Activated T-cell treated with anti-CD3 and anti-CD28 coated beads for 4 hours (primary cell): ENCODE measurements around the gene ZBTB8B.
"Not testable (repeated sequence)": the region's sequence is repeated elsewhere in the genome, so short reads cannot be mapped to it uniquely, and the experiment has no call there.

Source experiments
- DNase-seq: peaks from one replicate; pipeline ENCODE4 v3.0.0-alpha.2; 2020

ZBTB8B gene

DNA sequence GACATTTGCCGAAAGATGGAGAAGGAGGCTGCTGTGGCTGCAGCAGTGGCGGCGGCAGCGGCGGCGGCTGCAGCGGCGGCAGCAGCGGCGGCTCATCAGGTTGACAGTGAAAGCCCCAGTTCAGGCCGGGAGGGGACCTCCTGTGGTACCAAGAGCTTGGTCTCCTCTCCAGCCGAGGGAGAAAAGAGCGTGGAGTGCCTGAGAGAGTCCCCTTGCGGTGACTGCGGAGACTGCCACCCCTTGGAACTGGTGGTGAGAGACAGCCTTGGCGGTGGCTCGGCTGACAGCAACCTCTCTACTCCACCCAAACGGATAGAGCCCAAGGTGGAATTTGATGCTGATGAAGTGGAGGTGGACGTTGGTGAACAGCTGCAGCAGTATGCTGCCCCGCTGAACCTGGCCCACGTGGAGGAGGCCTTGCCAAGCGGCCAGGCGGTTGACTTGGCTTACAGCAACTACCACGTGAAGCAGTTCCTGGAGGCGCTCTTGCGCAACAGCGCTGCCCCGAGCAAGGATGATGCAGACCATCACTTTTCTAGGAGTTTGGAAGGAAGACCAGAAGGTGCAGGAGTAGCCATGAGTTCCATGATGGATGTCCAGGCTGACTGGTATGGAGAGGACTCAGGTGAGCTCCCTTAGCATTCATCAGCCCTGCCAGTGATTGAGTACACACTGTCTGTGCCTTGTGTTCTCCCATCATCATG is 6.3 kb downstream of the ZBTB8B start:
- no peak for DNase-seq

DNA sequence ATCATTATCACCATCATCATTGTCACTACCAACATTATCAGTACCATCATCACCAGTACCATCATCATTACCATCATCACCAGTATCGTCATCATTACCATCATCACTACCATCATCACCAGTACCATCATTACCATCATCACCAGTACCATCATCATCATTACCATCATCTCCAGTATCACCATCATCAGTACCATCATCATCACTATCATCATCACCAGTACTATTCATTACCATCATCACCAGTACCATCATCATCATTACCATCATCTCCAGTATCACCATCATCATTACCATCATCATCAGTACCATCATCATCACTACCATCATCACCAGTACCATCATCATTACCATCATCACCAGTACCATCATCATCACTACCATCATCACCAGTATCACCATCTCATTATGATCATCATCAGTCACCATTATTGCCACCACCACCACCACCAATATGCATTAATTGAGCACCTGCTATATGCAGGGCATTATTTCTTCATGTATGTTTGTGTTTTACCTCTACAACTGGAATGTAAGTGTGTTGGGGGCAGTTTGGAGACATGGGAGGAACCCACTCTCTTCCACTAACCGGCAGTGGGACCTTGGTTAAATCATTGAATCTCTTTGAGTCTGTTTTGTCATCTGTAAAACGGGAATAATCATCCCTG is 7.0 kb downstream of the ZBTB8B start:
- no peak for DNase-seq

DNA sequence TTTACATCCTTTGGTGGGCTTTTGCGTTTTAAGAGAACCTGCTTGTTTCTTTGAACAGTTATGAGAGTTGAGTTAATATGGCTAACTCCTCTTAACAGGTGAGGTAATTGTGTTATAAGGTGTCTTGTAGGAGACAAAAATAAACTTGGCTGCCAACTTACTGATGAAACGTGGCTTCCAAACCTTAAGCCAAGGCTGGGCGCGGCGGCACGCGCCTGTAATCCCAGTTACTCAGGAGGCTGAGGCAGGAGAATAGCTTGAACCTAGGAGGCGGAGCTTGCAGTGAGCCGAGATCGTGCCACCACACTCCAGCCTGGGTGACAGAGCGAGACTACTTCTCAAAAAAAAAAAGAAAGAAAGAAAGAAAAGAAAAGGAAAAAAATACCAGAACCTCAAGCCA is 8.1 kb downstream of the ZBTB8B start:
- not testable (repeated sequence) for DNase-seq

- DNase-seq: no peak
Measured at GRCh38 chr1:32474954-32475353, 10.1 kb downstream of the ZBTB8B start.

DNA sequence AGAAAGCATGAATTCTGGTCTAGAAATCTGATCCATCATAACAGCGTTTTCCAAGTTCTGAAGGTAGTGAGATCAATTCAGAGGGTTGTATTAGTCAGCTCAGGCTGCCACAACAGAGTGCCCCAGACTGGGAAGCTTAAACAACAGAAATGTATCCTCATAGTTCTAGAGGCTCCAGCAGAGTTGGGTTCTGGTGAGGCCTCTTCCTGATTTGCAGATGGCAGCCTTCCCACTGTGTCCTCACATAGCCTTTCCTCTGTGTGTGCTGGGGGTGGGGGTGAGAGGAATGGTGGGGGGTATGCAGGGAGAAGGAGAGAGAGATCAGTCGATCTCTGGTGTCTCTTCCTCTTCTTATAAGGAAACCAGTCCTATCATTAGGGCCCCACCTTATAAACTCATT is 15.1 kb downstream of the ZBTB8B start:
- DNase-seq: no peak

DNA sequence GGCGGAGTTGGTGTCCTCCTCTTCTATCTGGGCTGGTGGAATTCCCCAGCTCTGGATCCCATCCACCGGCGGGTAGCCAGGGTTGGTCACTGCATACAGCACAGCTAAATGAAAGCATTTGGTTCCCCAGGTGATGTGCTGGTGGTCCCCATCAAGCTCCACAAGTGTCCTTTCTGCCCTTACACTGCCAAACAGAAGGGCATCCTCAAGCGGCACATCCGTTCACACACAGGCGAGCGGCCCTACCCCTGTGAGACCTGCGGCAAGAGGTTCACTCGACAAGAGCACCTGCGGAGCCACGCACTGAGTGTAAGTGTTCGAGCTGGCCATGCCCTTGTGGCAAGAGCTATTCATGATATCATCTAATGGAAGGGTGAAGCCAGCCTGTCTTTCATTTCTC is 15.9 kb downstream of the ZBTB8B start:
- DNase-seq: no peak

DNA sequence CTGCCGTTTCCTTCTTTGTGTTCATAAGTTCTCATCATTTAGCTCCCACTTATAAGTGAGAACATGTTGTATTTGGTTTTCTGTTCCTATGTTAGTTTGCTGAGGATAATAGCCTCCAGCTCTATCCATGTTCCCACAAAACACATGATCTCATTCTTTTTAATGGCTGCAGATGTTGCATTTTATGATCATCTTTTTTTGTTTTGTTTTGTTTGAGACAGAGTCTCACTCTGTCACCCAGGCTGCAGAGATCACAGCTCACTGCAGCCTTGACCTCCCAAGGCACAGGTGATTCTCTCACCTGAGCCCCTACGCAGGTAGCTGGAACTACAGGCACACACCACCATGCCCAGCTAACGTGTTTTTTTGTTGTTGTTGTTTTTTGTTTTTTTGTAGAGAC is 16.9 kb downstream of the ZBTB8B start:
- DNase-seq: not testable (repeated sequence)

DNA sequence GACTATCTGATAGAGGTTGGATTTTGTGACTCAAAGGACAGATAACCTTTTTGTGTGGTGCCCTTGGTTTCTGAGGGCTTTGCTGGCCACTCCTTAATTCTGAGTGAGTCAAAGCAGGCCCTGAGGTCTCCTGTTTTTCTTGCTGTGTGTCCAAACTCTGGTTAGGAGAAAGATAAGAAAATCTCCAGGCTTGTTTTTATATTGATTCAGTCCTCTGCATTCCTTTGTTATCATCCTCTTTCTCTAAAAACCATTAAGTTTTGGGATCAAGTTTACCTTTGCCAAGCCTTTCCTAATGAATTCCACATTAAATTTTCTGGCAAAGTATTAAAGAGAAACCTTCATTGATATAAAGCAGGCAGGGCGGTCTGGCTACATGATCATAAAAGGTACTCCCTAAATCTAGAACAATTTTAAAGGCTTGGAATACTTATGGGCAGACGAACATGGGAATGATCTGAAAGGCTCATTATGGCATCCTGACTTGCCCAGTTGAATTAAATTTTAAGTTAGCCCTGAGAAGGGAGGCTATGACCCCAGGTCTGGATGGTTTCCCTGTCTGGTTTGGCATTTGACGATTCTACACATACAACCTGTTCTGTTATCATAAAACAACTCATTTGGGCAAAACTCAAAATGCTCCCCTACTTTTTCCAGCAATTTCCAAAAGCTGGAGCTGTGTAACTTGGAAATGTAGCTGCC is 20.8 kb downstream of the ZBTB8B start:
- no peak for DNase-seq

GRCh38 chr1:32486463-32487113 is 21.7 kb downstream of the ZBTB8B start:
- no peak for DNase-seq

- no peak for DNase-seq
Measured at GRCh38 chr1:32487182-32487581, 22.3 kb downstream of the ZBTB8B start.

- DNase-seq: no peak
Measured at GRCh38 chr1:32489774-32490454, 25.0 kb downstream of the ZBTB8B start.

- no peak for DNase-seq
Measured at GRCh38 chr1:32491386-32491785, 26.5 kb downstream of the ZBTB8B start.

DNA sequence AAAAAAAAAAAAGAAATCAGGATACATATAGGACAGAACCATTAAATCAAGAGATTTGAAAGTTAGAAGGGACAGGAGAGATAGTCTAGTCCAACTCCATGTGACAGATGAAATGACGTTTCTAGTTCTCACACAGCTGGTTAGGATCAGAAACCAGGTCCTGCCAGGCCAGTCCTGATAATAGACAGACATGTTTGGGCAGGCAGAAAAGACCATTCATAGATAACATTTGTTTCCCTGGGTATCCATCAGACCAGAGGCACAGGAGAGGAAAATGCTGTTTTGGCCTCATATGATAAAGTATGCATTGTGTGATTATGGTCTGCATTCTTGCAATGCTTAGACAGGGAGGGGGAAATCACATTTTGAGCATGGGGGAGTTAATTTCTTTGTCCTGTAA is 29.3 kb downstream of the ZBTB8B start:
- DNase-seq: no peak

DNA sequence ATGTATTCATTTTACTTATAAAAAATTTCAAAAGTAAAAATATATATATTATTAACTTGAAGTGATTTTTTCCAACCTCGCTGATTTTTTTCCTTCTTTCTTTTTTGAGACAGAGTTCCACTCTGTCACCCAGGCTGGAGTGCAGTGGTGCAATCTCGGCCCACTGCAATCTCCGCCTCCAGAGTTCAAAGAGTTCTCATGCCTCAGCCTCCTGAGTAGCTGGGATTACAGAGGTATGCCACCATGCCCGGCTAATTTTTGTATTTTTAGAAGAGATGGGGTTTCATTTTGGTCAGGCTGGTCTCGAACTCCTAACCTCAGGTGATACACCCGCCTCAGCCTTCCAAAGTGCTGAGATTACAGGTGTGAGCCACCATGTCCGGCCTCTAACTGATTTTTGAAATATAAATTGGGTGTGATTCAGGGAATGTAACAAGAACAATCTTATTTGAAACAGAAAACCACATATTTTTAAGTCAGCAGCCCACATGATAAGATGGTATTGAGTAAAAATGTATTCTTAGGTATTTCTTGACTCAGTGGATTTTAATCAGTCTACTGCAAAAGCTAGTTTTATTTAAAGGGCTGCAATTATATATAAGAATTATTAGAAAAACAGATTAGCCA is 30.0 kb downstream of the ZBTB8B start:
- no peak for DNase-seq

DNA sequence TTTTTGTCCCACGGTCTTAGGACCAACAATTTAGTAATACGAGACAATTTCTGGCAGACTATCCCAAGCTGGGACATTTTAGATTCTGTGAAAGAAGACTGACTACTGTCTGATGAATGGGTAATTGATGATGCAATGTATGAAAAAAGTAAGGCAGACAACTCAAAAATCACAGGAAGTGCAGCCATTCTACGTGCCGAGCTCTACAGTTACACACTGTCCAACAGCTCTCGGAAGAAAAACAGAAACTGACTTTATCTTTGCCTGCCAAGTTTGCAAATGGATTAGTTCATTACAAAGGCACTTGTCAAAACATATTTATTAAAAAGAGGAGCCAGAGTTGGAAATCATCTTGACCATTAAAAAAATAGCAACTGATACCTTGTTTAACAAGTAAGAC is 31.3 kb downstream of the ZBTB8B start:
- DNase-seq: no peak

DNA sequence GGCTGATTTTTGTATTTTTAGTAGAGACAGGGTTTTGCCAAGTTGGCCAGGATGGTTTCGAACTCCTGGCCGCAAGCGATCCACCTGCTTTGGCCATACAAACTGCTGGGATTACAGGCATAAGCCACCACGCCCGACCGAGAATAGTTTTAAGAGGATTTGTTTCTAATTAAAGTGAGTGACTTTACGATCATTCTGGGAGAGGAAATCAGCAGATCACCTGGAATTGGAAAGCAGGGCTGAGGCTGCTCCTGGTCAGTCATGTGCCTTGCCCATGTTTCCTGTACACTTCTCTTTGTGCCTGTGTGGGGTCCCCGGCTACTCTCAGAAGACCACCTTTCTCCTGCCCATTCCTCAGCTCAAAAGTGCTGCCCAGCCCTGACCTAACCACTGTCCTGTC is 33.9 kb downstream of the ZBTB8B start:
- DNase-seq: no peak

DNA sequence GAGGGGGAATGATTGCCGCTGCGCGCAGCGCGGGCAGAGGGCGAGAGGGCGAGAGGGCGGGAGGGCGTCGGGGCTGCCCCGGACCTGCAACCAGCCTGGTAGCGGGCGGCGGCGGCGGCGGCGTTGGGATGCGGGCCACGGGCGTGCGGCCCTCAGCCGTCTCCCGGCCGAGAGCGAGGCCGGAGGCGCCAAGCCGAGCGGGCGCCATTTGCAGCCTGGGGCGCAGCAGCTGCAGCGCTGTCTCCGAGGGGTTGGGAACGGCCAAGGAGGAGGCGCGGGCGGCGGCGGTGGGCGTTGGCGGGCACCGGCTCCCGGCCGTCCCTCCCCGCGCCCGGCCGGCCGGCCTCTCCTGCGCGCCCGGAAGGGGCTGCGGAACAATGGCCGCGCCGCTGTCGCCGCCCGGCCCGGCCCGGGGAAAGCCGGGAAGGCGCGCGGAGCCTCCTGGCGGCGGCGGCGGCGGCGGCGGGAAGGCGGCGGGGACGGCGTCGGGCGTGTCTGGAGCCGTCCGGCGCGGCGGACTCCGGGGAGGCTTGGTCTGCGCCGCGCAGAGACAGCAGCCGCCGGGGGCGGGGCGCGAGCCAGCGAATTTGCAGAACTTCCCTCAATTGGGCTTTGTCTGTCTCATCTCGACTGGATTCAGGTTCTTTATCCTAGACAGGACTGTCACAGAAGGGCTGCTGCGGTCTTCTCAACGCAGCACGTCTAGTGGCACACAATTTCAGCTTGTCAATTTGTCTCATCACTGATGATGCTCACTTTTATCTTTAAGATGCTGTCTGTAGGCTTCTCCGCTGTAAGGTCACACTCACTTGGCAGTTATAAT is 35.7 kb downstream of the ZBTB8B start:
- DNase-seq: no peak

DNA sequence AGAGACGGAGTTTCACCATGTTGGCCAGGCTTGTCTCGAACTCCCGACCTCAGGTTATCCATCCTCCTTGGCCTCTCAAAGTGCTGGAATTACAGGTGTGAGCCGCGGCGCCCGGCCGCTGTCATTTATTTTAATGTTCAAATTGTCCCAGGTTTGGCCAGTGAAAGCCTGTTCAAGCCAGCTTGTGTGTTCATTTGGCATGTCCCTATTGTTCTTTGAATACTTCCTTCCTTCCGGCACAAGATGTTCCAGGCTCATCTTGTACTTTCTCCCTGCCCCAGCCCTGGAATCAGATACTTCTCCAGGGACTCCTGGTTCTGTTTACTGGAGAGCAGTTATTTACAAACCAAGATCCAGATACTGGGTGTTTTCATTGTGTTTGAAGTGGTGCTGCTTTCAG is 37.0 kb downstream of the ZBTB8B start:
- no peak for DNase-seq

DNA sequence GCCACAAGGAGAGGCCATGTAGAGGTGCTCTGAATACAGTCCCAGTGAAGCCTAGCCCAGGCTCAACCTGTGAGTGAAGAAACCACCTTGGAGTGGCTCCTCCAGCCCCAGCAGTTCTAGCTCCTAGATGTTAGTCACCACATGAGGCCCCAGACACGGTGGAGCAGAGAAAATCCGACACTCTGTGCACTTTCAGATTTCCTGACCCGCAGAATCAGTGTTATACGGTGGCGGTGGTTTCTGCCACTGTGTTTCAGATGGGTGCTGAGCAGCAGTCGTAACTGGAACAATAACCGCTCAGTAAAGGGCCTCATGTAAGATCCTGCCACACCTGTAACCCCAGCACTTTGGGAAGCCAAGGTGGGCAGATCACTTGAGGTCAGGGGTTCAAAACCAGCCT is 38.3 kb downstream of the ZBTB8B start:
- DNase-seq: no peak

DNA sequence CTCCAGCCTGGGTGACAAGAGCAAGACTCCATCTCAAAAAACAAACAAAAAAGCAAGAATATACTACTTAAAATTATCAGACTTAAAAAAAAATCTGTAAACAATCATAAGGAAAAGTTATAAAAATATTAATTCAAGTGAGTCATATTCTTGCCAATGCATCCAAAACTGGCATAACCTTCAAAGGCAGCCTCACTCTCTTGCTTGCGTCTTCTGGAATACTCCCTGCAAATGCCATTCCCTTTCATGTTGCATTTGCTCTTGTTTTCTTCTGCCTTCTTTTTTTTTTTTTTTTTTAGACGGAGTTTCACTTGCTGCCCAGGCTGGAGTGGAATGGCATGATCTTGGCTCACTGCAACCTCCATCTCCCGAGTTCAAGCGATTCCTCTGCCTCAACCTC is 42.1 kb downstream of the ZBTB8B start:
- DNase-seq: no peak

- DNase-seq: no peak
Measured at GRCh38 chr1:32508761-32509160, 43.9 kb downstream of the ZBTB8B start.

DNA sequence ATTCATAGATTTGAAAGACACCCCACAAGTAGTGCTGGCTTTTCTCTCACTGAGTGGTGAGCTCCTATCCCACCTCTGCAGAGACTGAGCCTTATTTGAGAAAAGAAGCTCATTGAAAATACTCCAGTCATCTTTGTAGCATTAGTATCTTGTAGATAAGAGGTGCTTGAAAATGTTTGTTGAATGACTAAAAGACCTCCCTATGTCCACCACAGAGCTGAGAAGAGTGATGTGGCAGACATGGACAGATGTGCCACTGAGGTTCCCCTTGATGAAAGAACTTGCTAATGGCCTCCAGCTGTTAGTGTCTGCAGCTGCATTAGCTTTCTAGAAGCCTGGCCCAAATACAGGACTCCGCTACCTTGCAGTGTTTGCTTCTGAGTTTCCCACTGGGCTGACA is 45.1 kb downstream of the ZBTB8B start:
- DNase-seq: no peak
